Hematopoietic multipotent progenitor cell (in vitro differentiated cells): Measurements from ENCODE around the gene TBL3. TPM values are rescaled to one million over a fixed set of nuclear protein-coding genes. Genes with fewer than 3 reads are reported as not detected.

ENCODE experiments used
- small RNA-seq: library from RNA; depleted of rRNA; stranded (forward); fragments of <200 nt; gene quantifications from one replicate; pipeline ENCODE3, GENCODE V24; 2012
- total RNA-seq: library from RNA; depleted of rRNA; stranded (reverse); fragments of >200 nt; gene quantifications from one replicate; pipeline ENCODE4 v1.2.3, GENCODE V29; 2012

The TBL3 gene
- total RNA-seq, 1 donor = 62.7 TPM

Small RNAs within 50 kb of the gene (small RNA-seq; reads per million reads assigned to genes)
- gene AC005363.2 (not detected), gene RN7SL219P (not detected), gene SNORA10 (not detected), gene SNORA64 (not detected)

Other genes with a start within 250 kb of the TBL3 start
- 46.3 TPM for gene NME3, start 200.5 kb upstream of the TBL3 start, total RNA-seq
- gene EME2, start 199.2 kb upstream of the TBL3 start, total RNA-seq = 17.2 TPM
- 80.8 TPM for gene MRPS34, start 198.9 kb upstream of the TBL3 start, total RNA-seq
- 102 TPM for gene SPSB3, start 189.5 kb upstream of the TBL3 start, total RNA-seq
- gene NUBP2, start 189.1 kb upstream of the TBL3 start, total RNA-seq = 75.9 TPM
- 0.81 TPM for gene IGFALS, start 178.3 kb upstream of the TBL3 start, total RNA-seq
- 46.6 TPM for gene HAGH, start 145.2 kb upstream of the TBL3 start, total RNA-seq
- gene FAHD1, start 144.8 kb upstream of the TBL3 start, total RNA-seq = 46.6 TPM
- 0.54 TPM for gene MEIOB, start 99.9 kb upstream of the TBL3 start, total RNA-seq
- not detected for gene HS3ST6, start 53.6 kb upstream of the TBL3 start, total RNA-seq
- 40.1 TPM for gene MSRB1, start 28.9 kb upstream of the TBL3 start, total RNA-seq
- not detected for gene RPL3L, start 17.4 kb upstream of the TBL3 start, total RNA-seq
- 138 TPM for gene NDUFB10, start 12.5 kb upstream of the TBL3 start, total RNA-seq
- 14,735 TPM for gene RPS2, start 7.2 kb upstream of the TBL3 start, total RNA-seq
- 0.54 TPM for gene RNF151, start 5.2 kb upstream of the TBL3 start, total RNA-seq
- gene NOXO1, start 9.4 kb downstream of the TBL3 start, total RNA-seq = not detected
- gene GFER, start 12.1 kb downstream of the TBL3 start, total RNA-seq = 14.5 TPM
- 4.3 TPM for gene SYNGR3, start 17.9 kb downstream of the TBL3 start, total RNA-seq
- 34.7 TPM for gene ZNF598, start 37.8 kb downstream of the TBL3 start, total RNA-seq
- 3.8 TPM for gene NPW, start 47.7 kb downstream of the TBL3 start, total RNA-seq
- gene NHERF2, start 54.8 kb downstream of the TBL3 start, total RNA-seq = 8.6 TPM
- gene NTHL1, start 75.8 kb downstream of the TBL3 start, total RNA-seq = 73.2 TPM
- 71.1 TPM for gene TSC2, start 75.9 kb downstream of the TBL3 start, total RNA-seq
- 125 TPM for gene PKD1, start 163.8 kb downstream of the TBL3 start, total RNA-seq
- 0.27 TPM for gene RAB26, start 176.6 kb downstream of the TBL3 start, total RNA-seq
- gene TRAF7, start 183.7 kb downstream of the TBL3 start, total RNA-seq = 90.5 TPM
- under 0.01 TPM for gene CASKIN1, start 224.6 kb downstream of the TBL3 start, total RNA-seq
- gene MLST8, start 233.4 kb downstream of the TBL3 start, total RNA-seq = 87.5 TPM
- 1.3 TPM for gene BRICD5, start 238.8 kb downstream of the TBL3 start, total RNA-seq
- 12.9 TPM for gene PGP, start 242.8 kb downstream of the TBL3 start, total RNA-seq